K562 (cell line): Measurements from ENCODE around the gene PCDHA3. TPM values are rescaled to one million over a fixed set of nuclear protein-coding genes. Genes with fewer than 3 reads are reported as not detected.
"Not testable (repeated sequence)": the region's sequence is repeated elsewhere in the genome, so short reads cannot be mapped to it uniquely, and the experiment has no call there.

ENCODE experiments used
- ATAC-seq: fragments of 200-7000 bp; cut with Tn5 transposase; 3 replicates; pipeline ENCODE4 v1.9.1; 2020; ENCODE audit warnings: moderate library complexity
- BruUV-seq: library from RNA; stranded (reverse); fragments of 400-500 nt; replicated peaks from 2 replicates; lab custom pipeline; 2021; lab: Mats Ljungman, UMichigan
- CTCF ChIA-PET: fragments of 300-600 bp; formaldehyde crosslinking; extraction: SDS; loops from one replicate; lab custom pipeline; 2021; ENCODE audit warnings: low intra/inter-chr PET ratio; lab: Yijun Ruan, JAX
- POLR2A ChIA-PET: fragments of 300-600, 350-650 bp; sonication (Branson Sonifier 250); formaldehyde crosslinking; extraction: SDS; loops from one replicate; lab custom pipeline; 2021; ENCODE audit warnings: antibody characterized with exemption, inconsistent platforms; lab: Yijun Ruan, JAX
- DNase-seq, 4 experiments: peaks; one replicate each; pipeline versions ENCODE4 v3.0.0 to v3.0.0-alpha.2; 2011 to 2018; ENCODE audit warnings: low spot score in 3 of 4, mixed read lengths in 3 of 4; ENCODE audit errors: extremely low read depth in 1 of 4
- FAIRE-seq: peaks from 2 replicates; lab custom pipeline; 2011; peaks lifted over from hg19 to GRCh38; lab: Jason Lieb, UNC
- H2AFZ ChIP-seq: 2 replicates; pipeline ENCODE4 v1.6.0; 2011; ENCODE audit warnings: low read depth, low read length, control low read depth, inconsistent platforms
- H3K27ac ChIP-seq: fragments of 200-600 bp; 3 replicates; pipeline ENCODE4 v1.8.0; 2011; ENCODE audit warnings: low read depth, mild to moderate bottlenecking, control low read depth, inconsistent platforms, low read length, moderate library complexity, mixed read lengths; ENCODE audit errors: extremely low read depth
- H3K27me3 ChIP-seq, 2 experiments: fragments of 300-600 bp in 1 of 2; 2 replicates in 1 of 2; 3 replicates in 1 of 2; pipeline versions ENCODE4 v1.6.0 to v1.8.0; 2011; ENCODE audit warnings: inconsistent platforms in 2 of 2, low read length in 2 of 2, mild to moderate bottlenecking in 1 of 2, mixed read lengths in 1 of 2, moderate library complexity in 1 of 2; ENCODE audit not compliant: control insufficient read depth in 2 of 2, insufficient read depth in 2 of 2
- H3K36me3 ChIP-seq: fragments of 300-600 bp; 3 replicates; pipeline ENCODE4 v1.8.0; 2011; ENCODE audit warnings: mild to moderate bottlenecking, low read length, inconsistent platforms; ENCODE audit not compliant: control insufficient read depth, insufficient read depth
- H3K4me1 ChIP-seq, 2 experiments: fragments of 200-600 bp in 1 of 2; replicated peaks in 1 of 2; 2 replicates in 1 of 2; 3 replicates in 1 of 2; pipeline versions ENCODE4 v1.5.1 to v1.8.0; 2011; ENCODE audit warnings: inconsistent platforms in 2 of 2, low read length in 2 of 2, mild to moderate bottlenecking in 1 of 2, mixed read lengths in 1 of 2, moderate library complexity in 1 of 2; ENCODE audit not compliant: control insufficient read depth in 2 of 2, insufficient read depth in 2 of 2
- H3K4me2 ChIP-seq: 2 replicates; pipeline ENCODE4 v1.6.1; 2011; ENCODE audit warnings: low read length, control low read depth, inconsistent platforms, mixed read lengths; ENCODE audit not compliant: insufficient read depth
- H3K4me3 ChIP-seq: fragments of 200-600 bp; sonication (generic), shearing (Covaris generic); 2 replicates; pipeline ENCODE4 v1.5.1; 2016; ENCODE audit warnings: control low read depth, inconsistent platforms
- H3K79me2 ChIP-seq: fragments of 200-600 bp; 3 replicates; pipeline ENCODE4 v1.8.0; 2011; ENCODE audit warnings: low read length, inconsistent platforms; ENCODE audit not compliant: control insufficient read depth, insufficient read depth
- H3K9ac ChIP-seq, 2 experiments: 2 replicates each; pipeline versions ENCODE4 v1.6.0 to v1.6.1; 2011; ENCODE audit warnings: low read depth in 2 of 2, low read length in 2 of 2, control low read depth in 1 of 2, inconsistent platforms in 1 of 2, mild to moderate bottlenecking in 1 of 2, mixed read lengths in 1 of 2; ENCODE audit not compliant: insufficient read depth in 1 of 2
- H3K9me1 ChIP-seq: one replicate; pipeline ENCODE4 v1.6.0; 2011; ENCODE audit warnings: inconsistent platforms, mild to moderate bottlenecking, low read length, moderate library complexity; ENCODE audit not compliant: control insufficient read depth, insufficient read depth
- H3K9me3 ChIP-seq: replicated peaks from 2 replicates; pipeline ENCODE4 v1.5.1; 2011; ENCODE audit warnings: low read depth, low read length, inconsistent platforms; ENCODE audit not compliant: control insufficient read depth, insufficient read depth
- H4K20me1 ChIP-seq: replicated peaks from 2 replicates; pipeline ENCODE4 v1.6.1; 2011; ENCODE audit warnings: low read length, inconsistent platforms, mixed read lengths; ENCODE audit not compliant: control insufficient read depth, insufficient read depth
- HDAC8 ChIP-seq: fragments of 450-650 bp; IDR thresholded peaks from 2 replicates; pipeline ENCODE4 v1.6.1; 2016; ENCODE audit warnings: mild to moderate bottlenecking, missing genetic modification characterization, moderate library complexity, missing compliant biosample characterization
- HOMEZ ChIP-seq: fragments of 250-450 bp; sonication (Bioruptor Pico); IDR thresholded peaks from 2 replicates; pipeline ENCODE4 v1.4.0; 2020; ENCODE audit warnings: mild to moderate bottlenecking, moderate library complexity
- PYGO2 ChIP-seq: fragments of 450-650 bp; IDR thresholded peaks from 2 replicates; pipeline ENCODE4 v1.6.1; 2016; ENCODE audit warnings: mild to moderate bottlenecking, missing genetic modification characterization, moderate library complexity, missing compliant biosample characterization
- WGBS: fragments of 100-300 bp; shearing (Covaris generic); methylation state at CpG from one replicate; pipeline ENCODE4 v1.1.6; 2016; ENCODE audit warnings: low coverage, mixed read lengths; ENCODE audit not compliant: insufficient coverage; ENCODE audit errors: missing lambda C conversion rate; 5-methylcytosine and 5-hydroxymethylcytosine counted together
- in situ Hi-C: fragments of 300-500 bp; cut with MboI; formaldehyde crosslinking; loops from 4 replicates; pipeline ENCODE4 v1.15.0; 2018; ENCODE audit warnings: inconsistent platforms, mixed read lengths
- intact Hi-C: fragments of 100-400 bp; cut with micrococcal nuclease; formaldehyde crosslinking; loops from 2 replicates; pipeline ENCODE4 v1.14.2; 2022
- polyA plus RNA-seq, 8 experiments: library from polyadenylated mRNA; depleted of rRNA in 4 of 8; stranded (reverse) in 5 of 8; unstranded in 3 of 8; fragments of >200 nt; fragmentation: Nextera tagmentation in 2 of 8; fragmentation: Illumina TruSeq in 1 of 8; extraction: Ambion mirVana in 2 of 8; extraction: Trizol in 1 of 8; gene quantifications; 2 replicates each; pipeline versions ENCODE4 v1.2.1 to v1.2.3, GENCODE V29; 2011 to 2014; ENCODE audit warnings: inconsistent platforms in 1 of 8, missing spikeins in 1 of 8
- total RNA-seq, 7 experiments: library from RNA; depleted of rRNA in 6 of 7; stranded (reverse); fragments of >200 nt in 6 of 7; fragmentation: Illumina TruSeq in 2 of 7; extraction: Trizol in 2 of 7; gene quantifications; 2 replicates each; pipeline versions ENCODE4 v1.2.1 to v1.2.3, GENCODE V29; 2011 to 2021; ENCODE audit warnings: low replicate concordance in 1 of 7
- TF ChIP-seq, protein P1 (sequence below): sonication (generic); formaldehyde crosslinking; IDR thresholded peaks from 2 replicates; pipeline ENCODE4 v1.9.0; 2022; ENCODE audit warnings: mild to moderate bottlenecking, missing genetic modification reagents

PCDHA3 gene
- total and polyA plus RNA-seq, 9 of the 15 experiments (the other 6 are each of a cell fraction or from before 2014, with no cell fraction given) = not detected

- H3K79me2 ChIP-seq, BruUV-seq, H3K4me2 ChIP-seq, H3K4me1 ChIP-seq, H4K20me1 ChIP-seq, H3K4me3 ChIP-seq, CTCF ChIA-PET, H3K36me3 ChIP-seq, FAIRE-seq, DNase-seq, H2AFZ ChIP-seq, intact Hi-C loops, ATAC-seq, in situ Hi-C loops, H3K27ac ChIP-seq, H3K9ac ChIP-seq, H3K27me3 ChIP-seq, H3K9me3 ChIP-seq, POLR2A ChIA-PET, H3K9me1 ChIP-seq: not testable (repeated sequence)
- WGBS = 20% methylated on average over 33 of the region's 70 CpGs
These were observed 12.9 kb upstream of the PCDHA3 start for GRCh38 chr5:140787849-140788504.

DNA sequence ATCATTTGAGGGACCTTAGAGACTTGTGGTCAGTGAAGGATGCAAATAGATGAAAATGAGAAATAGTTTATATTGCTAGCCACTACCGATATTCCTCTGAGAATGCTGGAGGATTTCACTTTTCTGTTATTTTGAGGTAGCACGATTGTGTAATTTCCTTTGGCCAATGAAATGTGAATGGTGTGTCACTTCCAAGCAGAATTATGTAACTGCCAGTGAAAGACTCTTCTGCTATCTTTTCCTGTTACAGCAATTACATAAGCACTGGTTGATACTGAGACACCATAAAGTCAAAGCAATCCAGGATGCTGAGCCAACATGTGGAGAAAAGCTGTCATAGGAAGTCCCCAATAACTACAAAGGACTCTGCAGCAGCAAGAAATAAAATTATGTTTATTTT lies 9.8 kb upstream of the PCDHA3 start:
- no peak overlapping the region for H3K4me2 ChIP-seq
- no peak overlapping the region for H3K9ac ChIP-seq
- intact Hi-C loops (no loop called here), in situ Hi-C loops (no loop called here)
- WGBS = 0% methylated on average over 2 of the region's 2 CpGs
- H3K9me1 ChIP-seq = no peaks in the 10 kb centered on the region
- DNase-seq (no peak), FAIRE-seq (no peak), ATAC-seq (no peak)
- no peak overlapping the region for H2AFZ ChIP-seq
- no TSS peak for BruUV-seq
- H3K27me3 ChIP-seq = peaks cover 0 to 4% of the 10 kb centered on the region in 2 experiments; a peak in 1 of 5 replicates
- no peaks in the 10 kb centered on the region for H3K9me3 ChIP-seq
- POLR2A ChIA-PET = no interaction called here
- H3K36me3 ChIP-seq = no peaks in the 10 kb centered on the region
- peaks cover 0 to 2% of the 10 kb centered on the region in 2 experiments; a peak in 1 of 5 replicates for H3K4me1 ChIP-seq
- H3K4me3 ChIP-seq = no peak overlapping the region
- no peaks in the 10 kb centered on the region for H3K79me2 ChIP-seq
- no peak overlapping the region for H3K27ac ChIP-seq
- CTCF ChIA-PET = no interaction called here
- no peaks in the 10 kb centered on the region for H4K20me1 ChIP-seq
- TF ChIP-seq PYGO2 (no peak), HOMEZ (CRISPR knock-in tag) (no peak), HDAC8 (tag) (no peak)
- TF ChIP-seq, protein P1, sequence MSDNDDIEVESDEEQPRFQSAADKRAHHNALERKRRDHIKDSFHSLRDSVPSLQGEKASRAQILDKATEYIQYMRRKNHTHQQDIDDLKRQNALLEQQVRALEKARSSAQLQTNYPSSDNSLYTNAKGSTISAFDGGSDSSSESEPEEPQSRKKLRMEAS (CRISPR knock-in tag) = no peak
